ENCODE data around the gene CSTPP1. TPM values are rescaled to one million over a fixed set of nuclear protein-coding genes. Genes with fewer than 3 reads are reported as not detected.

Gene CSTPP1
- total and polyA plus RNA-seq, 2 donors (not counting 1 experiment from before 2014, with no cell fraction given): 15.5 to 34.1 TPM

DNA sequence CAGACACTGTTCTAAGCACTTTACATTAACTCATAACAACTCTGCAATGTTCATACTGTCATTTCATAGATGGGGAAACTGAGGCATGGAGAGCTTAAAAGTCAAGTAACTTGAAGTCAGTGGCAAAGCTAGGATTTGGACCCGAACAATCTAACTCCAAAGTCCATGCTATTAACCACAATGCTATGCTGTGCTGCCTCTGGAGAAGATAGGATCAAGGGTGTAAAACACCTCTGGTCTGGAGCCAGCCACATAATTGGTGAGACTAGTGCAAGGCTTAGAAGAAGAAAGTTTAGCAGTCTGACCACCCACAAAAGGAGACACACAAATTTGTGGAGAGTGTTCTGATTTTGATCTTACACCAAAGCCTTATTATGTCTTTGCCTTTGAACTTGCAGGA, 196.4 kb downstream of the CSTPP1 start:
- no peak for TF ChIP-seq EZH2 (IDR thresholded peaks at IDR 0.05; ENCODE audit: low read length, missing control alignments)
- TF ChIP-seq, protein P1, sequence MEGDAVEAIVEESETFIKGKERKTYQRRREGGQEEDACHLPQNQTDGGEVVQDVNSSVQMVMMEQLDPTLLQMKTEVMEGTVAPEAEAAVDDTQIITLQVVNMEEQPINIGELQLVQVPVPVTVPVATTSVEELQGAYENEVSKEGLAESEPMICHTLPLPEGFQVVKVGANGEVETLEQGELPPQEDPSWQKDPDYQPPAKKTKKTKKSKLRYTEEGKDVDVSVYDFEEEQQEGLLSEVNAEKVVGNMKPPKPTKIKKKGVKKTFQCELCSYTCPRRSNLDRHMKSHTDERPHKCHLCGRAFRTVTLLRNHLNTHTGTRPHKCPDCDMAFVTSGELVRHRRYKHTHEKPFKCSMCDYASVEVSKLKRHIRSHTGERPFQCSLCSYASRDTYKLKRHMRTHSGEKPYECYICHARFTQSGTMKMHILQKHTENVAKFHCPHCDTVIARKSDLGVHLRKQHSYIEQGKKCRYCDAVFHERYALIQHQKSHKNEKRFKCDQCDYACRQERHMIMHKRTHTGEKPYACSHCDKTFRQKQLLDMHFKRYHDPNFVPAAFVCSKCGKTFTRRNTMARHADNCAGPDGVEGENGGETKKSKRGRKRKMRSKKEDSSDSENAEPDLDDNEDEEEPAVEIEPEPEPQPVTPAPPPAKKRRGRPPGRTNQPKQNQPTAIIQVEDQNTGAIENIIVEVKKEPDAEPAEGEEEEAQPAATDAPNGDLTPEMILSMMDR (conservative IDR thresholded peaks at IDR 0.05 in 1 of 2, IDR thresholded peaks at IDR 0.05 in 1 of 2; ENCODE audit: low read depth in 1 of 2, low read length in 2 of 2): no peak
- Histone ChIP-seq H3K4me2 (ENCODE audit: extremely low read depth, insufficient read depth, low read length) (no peak overlapping the region), H3K4me3 (replicated peaks in 1 of 4; ENCODE audit: control extremely low read depth in 1 of 4, insufficient read depth in 1 of 4, low read depth in 3 of 4, low read length in 4 of 4) (no peak overlapping the region), H4K20me1 (ENCODE audit: control insufficient read depth, extremely low read depth, insufficient read depth, low read length) (no peaks in the 10 kb centered on the region), H3K4me1 (ENCODE audit: control insufficient read depth, extremely low read depth, insufficient read depth, low read length) (no peaks in the 10 kb centered on the region), H3K27ac (ENCODE audit: insufficient read depth, low read length) (no peak overlapping the region), H3K9ac (ENCODE audit: insufficient read depth, low read length) (no peak overlapping the region), H3K27me3 (ENCODE audit: control insufficient read depth, insufficient read depth, low read length) (no peaks in the 10 kb centered on the region), H2AFZ (ENCODE audit: low read length) (no peak overlapping the region), H3K9me3 (ENCODE audit: control insufficient read depth, insufficient read depth, low read depth, low read length) (no peaks in the 10 kb centered on the region), H3K79me2 (ENCODE audit: control insufficient read depth, insufficient read depth, low read length) (no peaks in the 10 kb centered on the region), H3K36me3 (ENCODE audit: control insufficient read depth, insufficient read depth, low read length) (no peaks in the 10 kb centered on the region)
- DNase-seq (ENCODE audit: low read depth in 2 of 2): no peak

DNA sequence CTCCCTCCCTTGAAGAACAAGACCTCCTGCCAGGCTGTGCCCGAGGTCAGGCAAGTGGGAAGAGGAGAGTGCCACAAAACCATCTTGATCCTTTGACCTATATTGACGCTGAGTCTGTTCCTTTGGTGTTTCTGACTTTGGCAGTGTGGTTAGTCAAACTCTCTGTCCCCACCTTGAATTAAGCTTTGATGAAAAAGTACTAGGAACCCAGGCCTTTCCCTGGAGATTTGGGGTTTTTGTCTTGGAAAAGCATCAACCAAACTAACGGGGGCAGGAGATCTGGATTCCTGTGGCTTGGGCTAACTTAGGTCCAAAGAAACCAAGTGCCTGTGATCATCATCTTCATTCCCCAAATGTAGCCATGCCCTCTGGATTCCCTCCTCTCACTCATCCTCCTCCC, 199.8 kb downstream of the CSTPP1 start:
- Histone ChIP-seq H3K27ac (ENCODE audit: insufficient read depth, low read length) (no peak overlapping the region), H3K4me1 (ENCODE audit: control insufficient read depth, extremely low read depth, insufficient read depth, low read length) (no peaks in the 10 kb centered on the region), H3K36me3 (ENCODE audit: control insufficient read depth, insufficient read depth, low read length) (peaks cover 2% of the 10 kb centered on the region), H3K9ac (ENCODE audit: insufficient read depth, low read length) (no peak overlapping the region), H3K79me2 (ENCODE audit: control insufficient read depth, insufficient read depth, low read length) (no peaks in the 10 kb centered on the region), H3K4me3 (replicated peaks in 1 of 4; ENCODE audit: control extremely low read depth in 1 of 4, insufficient read depth in 1 of 4, low read depth in 3 of 4, low read length in 4 of 4) (no peak overlapping the region), H4K20me1 (ENCODE audit: control insufficient read depth, extremely low read depth, insufficient read depth, low read length) (no peaks in the 10 kb centered on the region), H3K9me3 (ENCODE audit: control insufficient read depth, insufficient read depth, low read depth, low read length) (no peaks in the 10 kb centered on the region), H2AFZ (ENCODE audit: low read length) (no peak overlapping the region), H3K27me3 (ENCODE audit: control insufficient read depth, insufficient read depth, low read length) (no peaks in the 10 kb centered on the region), H3K4me2 (ENCODE audit: extremely low read depth, insufficient read depth, low read length) (no peak overlapping the region)
- no peak for DNase-seq (ENCODE audit: low read depth in 2 of 2)
- TF ChIP-seq, protein P1 (conservative IDR thresholded peaks at IDR 0.05 in 1 of 2, IDR thresholded peaks at IDR 0.05 in 1 of 2; ENCODE audit: low read depth in 1 of 2, low read length in 2 of 2): no peak
- no peak for TF ChIP-seq EZH2 (IDR thresholded peaks at IDR 0.05; ENCODE audit: low read length, missing control alignments)

DNA sequence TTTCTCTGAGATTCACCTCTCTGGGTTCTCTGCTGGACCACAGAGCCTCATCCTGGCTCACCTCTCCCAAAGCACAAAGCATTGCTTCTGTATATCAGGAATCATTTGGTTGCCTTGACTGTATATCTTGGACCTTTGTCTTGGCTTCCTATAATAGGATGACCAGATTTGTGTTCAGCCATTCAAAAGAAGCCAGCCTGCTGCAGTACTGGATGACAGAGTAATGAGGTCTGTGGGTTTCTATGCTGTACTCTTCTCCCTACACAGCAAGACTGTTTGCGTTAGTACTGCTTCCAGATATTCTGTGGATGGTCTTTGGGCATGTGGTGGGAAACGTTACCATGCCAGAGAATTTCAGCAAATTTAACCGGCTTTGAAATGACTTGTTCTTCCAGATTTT, 200.4 kb downstream of the CSTPP1 start:
- no peaks in the 10 kb centered on the region for H4K20me1 ChIP-seq (ENCODE audit: control insufficient read depth, extremely low read depth, insufficient read depth, low read length)
- H3K4me1 ChIP-seq (ENCODE audit: control insufficient read depth, extremely low read depth, insufficient read depth, low read length): no peaks in the 10 kb centered on the region
- no peak overlapping the region for H3K27ac ChIP-seq (ENCODE audit: insufficient read depth, low read length)
- H3K4me3 ChIP-seq (replicated peaks in 1 of 4; ENCODE audit: control extremely low read depth in 1 of 4, insufficient read depth in 1 of 4, low read depth in 3 of 4, low read length in 4 of 4): no peak overlapping the region
- no peaks in the 10 kb centered on the region for H3K9me3 ChIP-seq (ENCODE audit: control insufficient read depth, insufficient read depth, low read depth, low read length)
- H3K79me2 ChIP-seq (ENCODE audit: control insufficient read depth, insufficient read depth, low read length): no peaks in the 10 kb centered on the region
- H3K4me2 ChIP-seq (ENCODE audit: extremely low read depth, insufficient read depth, low read length): no peak overlapping the region
- no peak for DNase-seq (ENCODE audit: low read depth in 2 of 2)
- H3K9ac ChIP-seq (ENCODE audit: insufficient read depth, low read length): no peak overlapping the region
- H3K27me3 ChIP-seq (ENCODE audit: control insufficient read depth, insufficient read depth, low read length): no peaks in the 10 kb centered on the region
- H3K36me3 ChIP-seq (ENCODE audit: control insufficient read depth, insufficient read depth, low read length): peaks cover 2% of the 10 kb centered on the region
- H2AFZ ChIP-seq (ENCODE audit: low read length): no peak overlapping the region
- TF ChIP-seq, protein P1 (conservative IDR thresholded peaks at IDR 0.05 in 1 of 2, IDR thresholded peaks at IDR 0.05 in 1 of 2; ENCODE audit: low read depth in 1 of 2, low read length in 2 of 2): no peak
- TF ChIP-seq EZH2 (IDR thresholded peaks at IDR 0.05; ENCODE audit: low read length, missing control alignments): no peak
